ENCODE results near the gene SUGCT.

SUGCT gene

GRCh38 chr7:40859076-40859475, 724.3 kb downstream of the SUGCT start:
- no peak for DNase-seq

- DNase-seq, result no peak
Observed at GRCh38 chr7:40859965-40860543, 725.2 kb downstream of the SUGCT start.

- DNase-seq, result no peak
Observed at GRCh38 chr7:40865441-40866233, 730.8 kb downstream of the SUGCT start.

- no peak for DNase-seq
Observed at GRCh38 chr7:40866601-40867000, 731.8 kb downstream of the SUGCT start.

- DNase-seq, result no peak
Observed at GRCh38 chr7:40870108-40870507, 735.3 kb downstream of the SUGCT start.

GRCh38 chr7:40873248-40873647, 738.4 kb downstream of the SUGCT start:
- DNase-seq, result no peak

GRCh38 chr7:40874756-40875155, 740.0 kb downstream of the SUGCT start:
- no peak for DNase-seq

- no peak for DNase-seq
Observed at GRCh38 chr7:40876601-40877000, 741.8 kb downstream of the SUGCT start.

GRCh38 chr7:40879941-40880543, 745.2 kb downstream of the SUGCT start:
- DNase-seq, result no peak

GRCh38 chr7:40880581-40880980, 745.8 kb downstream of the SUGCT start:
- DNase-seq, result no peak

GRCh38 chr7:40881405-40881926, 746.7 kb downstream of the SUGCT start:
- DNase-seq, result no peak

- no peak for DNase-seq
Observed at GRCh38 chr7:40882071-40882658, 747.4 kb downstream of the SUGCT start.

GRCh38 chr7:40883826-40884225, 749.0 kb downstream of the SUGCT start:
- DNase-seq, result no peak

- DNase-seq, result no peak
Observed at GRCh38 chr7:40884241-40884640, 749.4 kb downstream of the SUGCT start.

- no peak for DNase-seq
Observed at GRCh38 chr7:40885503-40885902, 750.7 kb downstream of the SUGCT start.

GRCh38 chr7:40887099-40887498, 752.3 kb downstream of the SUGCT start:
- no peak for DNase-seq

GRCh38 chr7:40888499-40888898, 753.7 kb downstream of the SUGCT start:
- DNase-seq, result no peak

- no peak for DNase-seq
Observed at GRCh38 chr7:40889099-40889498, 754.3 kb downstream of the SUGCT start.

GRCh38 chr7:40889539-40889938, 754.7 kb downstream of the SUGCT start:
- DNase-seq, result no peak

- DNase-seq, result no peak
Observed at GRCh38 chr7:40890088-40890692, 755.4 kb downstream of the SUGCT start.

- DNase-seq, result no peak
Observed at GRCh38 chr7:40891232-40891631, 756.4 kb downstream of the SUGCT start.

GRCh38 chr7:40899151-40899550, 764.3 kb downstream of the SUGCT start:
- DNase-seq, result no peak

All from hypothalamus (tissue), 51 donors.